ENCODE data around the gene THAP3. TPM values are rescaled to one million over a fixed set of nuclear protein-coding genes. Genes with fewer than 3 reads are reported as not detected.

Gene THAP3
- total and polyA plus RNA-seq, 9 of the 15 experiments (the other 6 are each of a cell fraction or from before 2014, with no cell fraction given): 1.9 to 31.2 (median 18.2) TPM

DNA sequence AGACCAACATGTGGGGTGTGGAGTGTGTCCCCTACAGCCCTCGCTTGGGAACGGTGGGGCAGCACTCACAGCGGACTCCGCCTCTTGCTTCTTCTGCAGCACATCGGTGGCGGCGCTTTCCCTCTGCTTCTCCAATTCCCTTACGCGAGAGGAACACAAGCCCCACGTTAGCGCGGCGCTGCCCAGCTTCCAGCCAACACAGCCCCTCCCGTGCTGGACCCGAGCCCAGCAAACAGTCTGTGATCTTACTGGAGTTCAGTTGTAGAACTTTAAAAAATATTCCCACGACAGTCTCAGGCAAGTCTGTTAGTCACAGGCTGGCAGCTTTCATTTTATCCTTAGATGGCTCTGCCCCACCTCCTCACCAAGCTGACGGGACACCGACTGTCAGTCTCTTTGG lies 13.6 kb downstream of the THAP3 start:
- Histone ChIP-seq H3K9me3 (replicated peaks; ENCODE audit: control insufficient read depth, insufficient read depth, low read depth, low read length) (no peaks in the 10 kb centered on the region), H3K36me3 (ENCODE audit: control insufficient read depth, insufficient read depth, low read length) (peaks cover 94% of the 10 kb centered on the region), H3K4me1 (replicated peaks in 1 of 2; ENCODE audit: control insufficient read depth in 2 of 2, insufficient read depth in 2 of 2, low read length in 2 of 2) (peaks cover 0 to 11% of the 10 kb centered on the region in 2 experiments; a peak in 1 of 5 replicates), H4K20me1 (replicated peaks; ENCODE audit: control insufficient read depth, insufficient read depth, low read length) (peaks cover 2% of the 10 kb centered on the region; the same call in 1 of the 2 replicates), H2AFZ (ENCODE audit: low read depth, low read length) (no peak overlapping the region), H3K79me2 (ENCODE audit: control insufficient read depth, insufficient read depth, low read length) (no peaks in the 10 kb centered on the region), H3K27ac (ENCODE audit: extremely low read depth, low read depth, low read length) (no peak overlapping the region), H3K9ac (ENCODE audit: insufficient read depth in 1 of 2, low read depth in 2 of 2, low read length in 2 of 2) (no peak overlapping the region), H3K9me1 (ENCODE audit: control insufficient read depth, insufficient read depth, low read length) (no peaks in the 10 kb centered on the region), H3K4me2 (ENCODE audit: insufficient read depth, low read length) (no peak overlapping the region), H3K4me3 (no peak overlapping the region), H3K27me3 (ENCODE audit: control insufficient read depth in 2 of 2, insufficient read depth in 2 of 2, low read length in 2 of 2) (no peaks in the 10 kb centered on the region)
- in situ Hi-C loops (cut with MboI) (loop anchor here (10.0 kb wide), 1 partner anchor 143 kb away; the partner anchor contains the start of gene PLEKHG5), intact Hi-C loops (cut with micrococcal nuclease) (no loop called here)
- BruUV-seq (replicated peaks): no TSS peak
- ChIA-PET CTCF (ENCODE audit: low intra/inter-chr PET ratio) (no interaction called here), POLR2A (no interaction called here)
- 89% methylated on average over 18 of the region's 18 CpGs for WGBS (ENCODE audit: insufficient coverage, low coverage, missing lambda C conversion rate)
- TF ChIP-seq, protein P1, sequence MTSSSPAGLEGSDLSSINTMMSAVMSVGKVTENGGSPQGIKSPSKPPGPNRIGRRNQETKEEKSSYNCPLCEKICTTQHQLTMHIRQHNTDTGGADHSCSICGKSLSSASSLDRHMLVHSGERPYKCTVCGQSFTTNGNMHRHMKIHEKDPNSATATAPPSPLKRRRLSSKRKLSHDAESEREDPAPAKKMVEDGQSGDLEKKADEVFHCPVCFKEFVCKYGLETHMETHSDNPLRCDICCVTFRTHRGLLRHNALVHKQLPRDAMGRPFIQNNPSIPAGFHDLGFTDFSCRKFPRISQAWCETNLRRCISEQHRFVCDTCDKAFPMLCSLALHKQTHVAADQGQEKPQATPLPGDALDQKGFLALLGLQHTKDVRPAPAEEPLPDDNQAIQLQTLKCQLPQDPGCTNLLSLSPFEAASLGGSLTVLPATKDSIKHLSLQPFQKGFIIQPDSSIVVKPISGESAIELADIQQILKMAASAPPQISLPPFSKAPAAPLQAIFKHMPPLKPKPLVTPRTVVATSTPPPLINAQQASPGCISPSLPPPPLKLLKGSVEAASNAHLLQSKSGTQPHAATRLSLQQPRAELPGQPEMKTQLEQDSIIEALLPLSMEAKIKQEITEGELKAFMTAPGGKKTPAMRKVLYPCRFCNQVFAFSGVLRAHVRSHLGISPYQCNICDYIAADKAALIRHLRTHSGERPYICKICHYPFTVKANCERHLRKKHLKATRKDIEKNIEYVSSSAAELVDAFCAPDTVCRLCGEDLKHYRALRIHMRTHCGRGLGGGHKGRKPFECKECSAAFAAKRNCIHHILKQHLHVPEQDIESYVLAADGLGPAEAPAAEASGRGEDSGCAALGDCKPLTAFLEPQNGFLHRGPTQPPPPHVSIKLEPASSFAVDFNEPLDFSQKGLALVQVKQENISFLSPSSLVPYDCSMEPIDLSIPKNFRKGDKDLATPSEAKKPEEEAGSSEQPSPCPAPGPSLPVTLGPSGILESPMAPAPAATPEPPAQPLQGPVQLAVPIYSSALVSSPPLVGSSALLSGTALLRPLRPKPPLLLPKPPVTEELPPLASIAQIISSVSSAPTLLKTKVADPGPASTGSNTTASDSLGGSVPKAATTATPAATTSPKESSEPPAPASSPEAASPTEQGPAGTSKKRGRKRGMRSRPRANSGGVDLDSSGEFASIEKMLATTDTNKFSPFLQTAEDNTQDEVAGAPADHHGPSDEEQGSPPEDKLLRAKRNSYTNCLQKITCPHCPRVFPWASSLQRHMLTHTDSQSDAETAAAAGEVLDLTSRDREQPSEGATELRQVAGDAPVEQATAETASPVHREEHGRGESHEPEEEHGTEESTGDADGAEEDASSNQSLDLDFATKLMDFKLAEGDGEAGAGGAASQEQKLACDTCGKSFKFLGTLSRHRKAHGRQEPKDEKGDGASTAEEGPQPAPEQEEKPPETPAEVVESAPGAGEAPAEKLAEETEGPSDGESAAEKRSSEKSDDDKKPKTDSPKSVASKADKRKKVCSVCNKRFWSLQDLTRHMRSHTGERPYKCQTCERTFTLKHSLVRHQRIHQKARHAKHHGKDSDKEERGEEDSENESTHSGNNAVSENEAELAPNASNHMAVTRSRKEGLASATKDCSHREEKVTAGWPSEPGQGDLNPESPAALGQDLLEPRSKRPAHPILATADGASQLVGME (CRISPR knock-in tag; IDR thresholded peaks at IDR 0.05): no peak
- no peak for TF ChIP-seq ZSCAN29 (IDR thresholded peaks at IDR 0.05)
- TF ChIP-seq, protein P2, sequence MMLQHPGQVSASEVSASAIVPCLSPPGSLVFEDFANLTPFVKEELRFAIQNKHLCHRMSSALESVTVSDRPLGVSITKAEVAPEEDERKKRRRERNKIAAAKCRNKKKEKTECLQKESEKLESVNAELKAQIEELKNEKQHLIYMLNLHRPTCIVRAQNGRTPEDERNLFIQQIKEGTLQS (IDR thresholded peaks at IDR 0.05): no peak
- TF ChIP-seq, protein P2 (CRISPR knock-in tag; conservative IDR thresholded peaks at IDR 0.05): no peak
- TF ChIP-seq, protein P3, sequence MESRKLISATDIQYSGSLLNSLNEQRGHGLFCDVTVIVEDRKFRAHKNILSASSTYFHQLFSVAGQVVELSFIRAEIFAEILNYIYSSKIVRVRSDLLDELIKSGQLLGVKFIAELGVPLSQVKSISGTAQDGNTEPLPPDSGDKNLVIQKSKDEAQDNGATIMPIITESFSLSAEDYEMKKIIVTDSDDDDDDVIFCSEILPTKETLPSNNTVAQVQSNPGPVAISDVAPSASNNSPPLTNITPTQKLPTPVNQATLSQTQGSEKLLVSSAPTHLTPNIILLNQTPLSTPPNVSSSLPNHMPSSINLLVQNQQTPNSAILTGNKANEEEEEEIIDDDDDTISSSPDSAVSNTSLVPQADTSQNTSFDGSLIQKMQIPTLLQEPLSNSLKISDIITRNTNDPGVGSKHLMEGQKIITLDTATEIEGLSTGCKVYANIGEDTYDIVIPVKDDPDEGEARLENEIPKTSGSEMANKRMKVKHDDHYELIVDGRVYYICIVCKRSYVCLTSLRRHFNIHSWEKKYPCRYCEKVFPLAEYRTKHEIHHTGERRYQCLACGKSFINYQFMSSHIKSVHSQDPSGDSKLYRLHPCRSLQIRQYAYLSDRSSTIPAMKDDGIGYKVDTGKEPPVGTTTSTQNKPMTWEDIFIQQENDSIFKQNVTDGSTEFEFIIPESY (CRISPR knock-in tag; IDR thresholded peaks at IDR 0.05): 0 out of 2 replicates have a peak, but pooled peaks have one; percentile 37
- ATAC-seq: no peak
- no peak for FAIRE-seq
- no peak for DNase-seq (ENCODE audit: extremely low read depth in 1 of 4, low spot score in 3 of 4)

Measured in K562 (cell line).